HCT116 (cell line): Measurements from ENCODE around the gene TMEM212. TPM values are rescaled to one million over a fixed set of nuclear protein-coding genes. Genes with fewer than 3 reads are reported as not detected.

Experiments
- ATAC-seq: fragments of 200-7000 bp; cut with Tn5 transposase; 2 replicates; pipeline ENCODE4 v1.9.1; 2020; ENCODE audit warnings: mild to moderate bottlenecking, moderate library complexity
- BruUV-seq: library from RNA; stranded (reverse); fragments of 400-500 nt; replicated peaks from 2 replicates; lab custom pipeline; 2021; lab: Mats Ljungman, UMichigan
- CTCF ChIA-PET: fragments of 300-600 bp; sonication (Branson Sonifier 250); formaldehyde crosslinking; loops from one replicate; lab custom pipeline; 2021; ENCODE audit warnings: antibody characterized with exemption; lab: Charles Lee
- POLR2A ChIA-PET: fragments of 300-600, 350-600 bp; sonication (Branson Sonifier 250); formaldehyde crosslinking; loops from one replicate; lab custom pipeline; 2021; ENCODE audit warnings: antibody characterized with exemption; lab: Charles Lee
- RAD21 ChIA-PET, 2 experiments: fragments of 300-600 bp; sonication (Branson Sonifier 250); formaldehyde crosslinking; loops; one replicate each; lab custom pipeline; 2023; ENCODE audit warnings: low total read pairs in 2 of 2; ENCODE audit not compliant: uncharacterized antibody in 2 of 2, unreplicated experiment in 2 of 2, low non-redundant PET in 1 of 2; lab: Charles Lee
- DNase-seq: peaks from one replicate; pipeline ENCODE4 v3.0.0-alpha.2; 2010; ENCODE audit warnings: low read depth, low spot score
- H2AFZ ChIP-seq: fragments of 200-600 bp; shearing (Covaris generic), sonication (generic); 2 replicates; pipeline ENCODE4 v1.6.1; 2017; ENCODE audit warnings: low read depth, mixed run types, mixed read lengths, antibody characterized with exemption, low read length; ENCODE audit not compliant: poor library complexity, severe bottlenecking
- H3K27ac ChIP-seq: 2 replicates; pipeline ENCODE4 v1.5.1; 2012; ENCODE audit warnings: low read depth, low read length
- H3K27me3 ChIP-seq: fragments of 200-600 bp; sonication (generic); 2 replicates; pipeline ENCODE4 v1.6.1; 2016; ENCODE audit warnings: mixed run types, low read length, mixed read lengths; ENCODE audit not compliant: insufficient read depth
- H3K36me3 ChIP-seq, 2 experiments: fragments of 200-500 bp in 1 of 2; fragments of 200-600 bp in 1 of 2; sonication (Bioruptor generic) in 1 of 2; sonication (generic) in 1 of 2; 2 replicates each; pipeline versions ENCODE4 v1.5.1 to v1.6.1; 2014 to 2016; ENCODE audit warnings: low read length in 2 of 2, inconsistent platforms in 1 of 2, mixed read lengths in 1 of 2, mixed run types in 1 of 2; ENCODE audit not compliant: insufficient read depth in 2 of 2, control insufficient read depth in 1 of 2
- H3K4me1 ChIP-seq, 2 experiments: fragments of 200-600 bp in 1 of 2; sonication (generic) in 1 of 2; 2 replicates each; pipeline versions ENCODE4 v1.5.1 to v1.6.1; 2012 to 2017; ENCODE audit warnings: low read length in 2 of 2, inconsistent platforms in 1 of 2, mild to moderate bottlenecking in 1 of 2, mixed read lengths in 1 of 2, mixed run types in 1 of 2, moderate library complexity in 1 of 2; ENCODE audit not compliant: insufficient read depth in 2 of 2, control insufficient read depth in 1 of 2
- H3K4me2 ChIP-seq: fragments of 200-600 bp; sonication (generic); 2 replicates; pipeline ENCODE4 v1.6.1; 2017; ENCODE audit warnings: mixed run types, low read length, mixed read lengths
- H3K4me3 ChIP-seq, 2 experiments: fragments of 200-600 bp in 1 of 2; sonication (generic) in 1 of 2; replicated peaks in 1 of 2; 2 replicates each; pipeline ENCODE4 v1.5.1; 2011 to 2016; ENCODE audit warnings: low read length in 2 of 2, control low read depth in 1 of 2, low read depth in 1 of 2, mild to moderate bottlenecking in 1 of 2, mixed read lengths in 1 of 2, mixed run types in 1 of 2
- H3K79me2 ChIP-seq: fragments of 200-600 bp; sonication (generic); 2 replicates; pipeline ENCODE4 v1.6.1; 2017; ENCODE audit warnings: mild to moderate bottlenecking, mixed run types, low read length, moderate library complexity, mixed read lengths; ENCODE audit not compliant: insufficient read depth
- H3K9ac ChIP-seq: fragments of 200-600 bp; sonication (generic); 2 replicates; pipeline ENCODE4 v1.6.1; 2016; ENCODE audit warnings: low read length, mixed read lengths
- H3K9me2 ChIP-seq: fragments of 200-600 bp; sonication (generic), shearing (Covaris generic); 2 replicates; pipeline ENCODE4 v1.6.1; 2017; ENCODE audit warnings: mixed run types, mild to moderate bottlenecking, moderate library complexity; ENCODE audit not compliant: insufficient read depth
- H3K9me3 ChIP-seq, 2 experiments: fragments of 200-500 bp in 1 of 2; fragments of 200-600 bp in 1 of 2; sonication (Bioruptor generic) in 1 of 2; sonication (generic) in 1 of 2; 2 replicates each; pipeline ENCODE4 v1.6.1; 2014 to 2017; ENCODE audit warnings: low read length in 2 of 2, mixed read lengths in 2 of 2, inconsistent platforms in 1 of 2, low read depth in 1 of 2, mild to moderate bottlenecking in 1 of 2, mixed run types in 1 of 2, moderate library complexity in 1 of 2; ENCODE audit not compliant: control insufficient read depth in 1 of 2, insufficient read depth in 1 of 2
- H4K20me1 ChIP-seq: fragments of 200-600 bp; sonication (generic), shearing (Covaris generic); 2 replicates; pipeline ENCODE4 v1.6.1; 2017; ENCODE audit warnings: mixed run types, mild to moderate bottlenecking, moderate library complexity; ENCODE audit not compliant: insufficient read depth
- CBX3 ChIP-seq: IDR thresholded peaks from 2 replicates; pipeline ENCODE4 v1.6.1; 2012; ENCODE audit warnings: low read depth
- EGR1 ChIP-seq: IDR thresholded peaks from 2 replicates; pipeline ENCODE4 v1.6.1; 2012; ENCODE audit warnings: low read depth
- ELF1 ChIP-seq: IDR thresholded peaks from 2 replicates; pipeline ENCODE4 v1.6.1; 2012; ENCODE audit warnings: low read depth, borderline replicate concordance
- RAD21 ChIP-seq: IDR thresholded peaks from 2 replicates; pipeline ENCODE4 v1.6.1; 2012; ENCODE audit warnings: low read depth, mild to moderate bottlenecking
- SP1 ChIP-seq: IDR thresholded peaks from 2 replicates; pipeline ENCODE4 v1.6.1; 2012; ENCODE audit warnings: low read depth
- TCF7L2 ChIP-seq: IDR thresholded peaks from 2 replicates; pipeline ENCODE4 v1.7.0; 2011; ENCODE audit warnings: borderline replicate concordance, inconsistent platforms; ENCODE audit not compliant: insufficient read depth, insufficient read length; ENCODE audit errors: extremely low read depth
- YY1 ChIP-seq: IDR thresholded peaks from 2 replicates; pipeline ENCODE4 v1.6.1; 2011; ENCODE audit warnings: low read length, low read depth, moderate library complexity, mild to moderate bottlenecking; ENCODE audit not compliant: insufficient replicate concordance; ENCODE audit errors: extremely low read depth
- ZFX ChIP-seq: fragments of 450-650 bp; IDR thresholded peaks from 2 replicates; pipeline ENCODE4 v1.6.1; 2017
- intact Hi-C: fragments of 100-400 bp; cut with micrococcal nuclease; formaldehyde crosslinking; loops from 2 replicates; pipeline ENCODE4 v1.10.0; 2022
- total RNA-seq: library from RNA; stranded (reverse); gene quantifications from one replicate; pipeline ENCODE4 v1.2.1, GENCODE V29; 2021; ENCODE audit not compliant: unreplicated experiment
- TF ChIP-seq, protein P1 (sequence below), 3 experiments: fragments of 200-600 bp in 1 of 3; sonication (generic) in 1 of 3; IDR thresholded peaks in 2 of 3; conservative IDR thresholded peaks in 1 of 3; 2 replicates each; pipeline ENCODE4 v1.5.1; 2012 to 2017; ENCODE audit warnings: low read depth in 2 of 3, low read length in 2 of 3, antibody characterized with exemption in 1 of 3, borderline replicate concordance in 1 of 3, control low read depth in 1 of 3, mild to moderate bottlenecking in 1 of 3, mixed read lengths in 1 of 3, mixed run types in 1 of 3, moderate library complexity in 1 of 3; ENCODE audit not compliant: insufficient read depth in 1 of 3
- TF ChIP-seq, protein P2 (sequence below): IDR thresholded peaks from 2 replicates; pipeline ENCODE4 v1.6.1; 2012

Gene TMEM212
- total RNA-seq, 1 experiment from 2014 or later, result not detected

- Histone ChIP-seq H3K4me3 (no peak overlapping the region), H3K4me1 (peaks cover 8 to 46% of the 10 kb centered on the region in 2 experiments; a peak in 3 of 4 replicates)
- RAD21 ChIA-PET, result no interaction called here
Observed at GRCh38 chr3:171807806-171808205, 35.3 kb upstream of the TMEM212 start.

DNA sequence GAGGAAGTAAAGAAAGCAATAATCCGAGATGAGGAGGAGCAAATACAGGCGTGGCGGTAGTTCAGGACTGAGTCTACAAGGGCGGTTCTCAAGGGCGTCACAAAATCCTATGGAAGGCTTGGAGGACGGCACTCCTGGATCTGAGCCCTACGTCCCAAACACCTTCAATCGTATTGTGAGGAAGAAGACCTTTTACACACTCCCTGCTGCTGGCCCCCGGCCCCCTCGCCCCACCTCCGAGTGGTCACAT lies 33.6 kb upstream of the TMEM212 start:
- peak overlapping the region; percentile 97 for H3K4me2 ChIP-seq
- peaks cover 8 to 50% of the 10 kb centered on the region in 2 experiments; a peak in 3 of 4 replicates for H3K4me1 ChIP-seq
- H3K4me3 ChIP-seq, result peak overlapping the region; percentile 65 to 78
- RAD21 ChIA-PET, result interaction anchor here in 1 of 2 experiments (1.1 kb wide), 1 partner anchor 21 kb away, joined by 4 read pairs; no protein-coding TSS in a partner anchor
- peak overlapping the region; percentile 68 for H3K9ac ChIP-seq
- H3K27ac ChIP-seq, result peak overlapping the region; percentile 87
- intact Hi-C loops, result no loop called here
- H2AFZ ChIP-seq, result peak overlapping the region; percentile 91
- ATAC-seq (peak; percentile 52), DNase-seq (no peak)
- no peaks in the 10 kb centered on the region for H3K9me3 ChIP-seq
- no peaks in the 10 kb centered on the region for H3K27me3 ChIP-seq
- no peaks in the 10 kb centered on the region for H3K79me2 ChIP-seq
- H3K9me2 ChIP-seq, result no peaks in the 10 kb centered on the region
- H4K20me1 ChIP-seq, result no peaks in the 10 kb centered on the region
- no peaks in the 10 kb centered on the region for H3K36me3 ChIP-seq
- no TSS peak for BruUV-seq
- POLR2A ChIA-PET, result interaction anchor here (1.6 kb wide), 1 partner anchor 18 kb away, joined by 6 read pairs; no protein-coding TSS in a partner anchor
- CTCF ChIA-PET, result interaction anchor here (0.8 to 1.6 kb wide), 3 partner anchors 21 to 37 kb away, joined by 3 to 4 read pairs (median 3); no protein-coding TSS in a partner anchor
- TF ChIP-seq, protein P1, sequence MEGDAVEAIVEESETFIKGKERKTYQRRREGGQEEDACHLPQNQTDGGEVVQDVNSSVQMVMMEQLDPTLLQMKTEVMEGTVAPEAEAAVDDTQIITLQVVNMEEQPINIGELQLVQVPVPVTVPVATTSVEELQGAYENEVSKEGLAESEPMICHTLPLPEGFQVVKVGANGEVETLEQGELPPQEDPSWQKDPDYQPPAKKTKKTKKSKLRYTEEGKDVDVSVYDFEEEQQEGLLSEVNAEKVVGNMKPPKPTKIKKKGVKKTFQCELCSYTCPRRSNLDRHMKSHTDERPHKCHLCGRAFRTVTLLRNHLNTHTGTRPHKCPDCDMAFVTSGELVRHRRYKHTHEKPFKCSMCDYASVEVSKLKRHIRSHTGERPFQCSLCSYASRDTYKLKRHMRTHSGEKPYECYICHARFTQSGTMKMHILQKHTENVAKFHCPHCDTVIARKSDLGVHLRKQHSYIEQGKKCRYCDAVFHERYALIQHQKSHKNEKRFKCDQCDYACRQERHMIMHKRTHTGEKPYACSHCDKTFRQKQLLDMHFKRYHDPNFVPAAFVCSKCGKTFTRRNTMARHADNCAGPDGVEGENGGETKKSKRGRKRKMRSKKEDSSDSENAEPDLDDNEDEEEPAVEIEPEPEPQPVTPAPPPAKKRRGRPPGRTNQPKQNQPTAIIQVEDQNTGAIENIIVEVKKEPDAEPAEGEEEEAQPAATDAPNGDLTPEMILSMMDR (IDR thresholded peaks at IDR 0.05 in 2 of 3, conservative IDR thresholded peaks at IDR 0.05 in 1 of 3; ENCODE audit: borderline replicate concordance in 1 of 3, insufficient read depth in 1 of 3, low read depth in 2 of 3, low read length in 2 of 3), result no peak
- TF ChIP-seq CBX3 (no peak), ZFX (no peak), YY1 (no peak), TCF7L2 (no peak), ELF1 (no peak)

More at GRCh38 chr3:171807806-171808205, 35.3 kb upstream of the TMEM212 start:
- H3K79me2 ChIP-seq, result no peaks in the 10 kb centered on the region
- TF ChIP-seq EGR1 (no peak), SP1 (no peak), ZFX (no peak), YY1 (no peak), ELF1 (no peak), RAD21 (no peak)
- TF ChIP-seq, protein P1 (IDR thresholded peaks at IDR 0.05 in 2 of 3, conservative IDR thresholded peaks at IDR 0.05 in 1 of 3; ENCODE audit: borderline replicate concordance in 1 of 3, insufficient read depth in 1 of 3, low read depth in 2 of 3, low read length in 2 of 3), result no peak
- TF ChIP-seq, protein P2, sequence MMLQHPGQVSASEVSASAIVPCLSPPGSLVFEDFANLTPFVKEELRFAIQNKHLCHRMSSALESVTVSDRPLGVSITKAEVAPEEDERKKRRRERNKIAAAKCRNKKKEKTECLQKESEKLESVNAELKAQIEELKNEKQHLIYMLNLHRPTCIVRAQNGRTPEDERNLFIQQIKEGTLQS, result no peak
- H3K36me3 ChIP-seq, result no peaks in the 10 kb centered on the region
- intact Hi-C loops, result no loop called here
- no peaks in the 10 kb centered on the region for H4K20me1 ChIP-seq
- ATAC-seq, result no peak
- no peaks in the 10 kb centered on the region; the same call in 1 of the 2 replicates for H3K9me2 ChIP-seq
- H3K9me3 ChIP-seq, result no peaks in the 10 kb centered on the region
- no TSS peak for BruUV-seq
- H3K4me2 ChIP-seq, result no peak overlapping the region
- ChIA-PET CTCF (no interaction called here), POLR2A (no interaction called here)
- H3K9ac ChIP-seq, result no peak overlapping the region
- H3K27me3 ChIP-seq, result no peaks in the 10 kb centered on the region
- no peak for DNase-seq
- no peak overlapping the region for H2AFZ ChIP-seq
- no peak overlapping the region for H3K27ac ChIP-seq
